Stimulated activated naive CD8-positive, alpha-beta T cell treated with anti-CD3 and anti-CD28 coated beads, Interleukin-15, Interleukin-2, amounts not matched to agents 100 U/mL and 50 U/mL, for 24 hours (primary cell): ENCODE results near the gene ADPRHL1.
"Not testable (repeated sequence)": the region's sequence is repeated elsewhere in the genome, so short reads cannot be mapped to it uniquely, and the experiment has no call there.

ENCODE experiments used
- ATAC-seq: fragments of 150-1000 bp; cut with Tn5 transposase; one replicate; pipeline ENCODE4 v1.10.0; 2021
- DNase-seq: peaks from one replicate; pipeline ENCODE4 v3.0.0; 2021

Gene ADPRHL1

DNA sequence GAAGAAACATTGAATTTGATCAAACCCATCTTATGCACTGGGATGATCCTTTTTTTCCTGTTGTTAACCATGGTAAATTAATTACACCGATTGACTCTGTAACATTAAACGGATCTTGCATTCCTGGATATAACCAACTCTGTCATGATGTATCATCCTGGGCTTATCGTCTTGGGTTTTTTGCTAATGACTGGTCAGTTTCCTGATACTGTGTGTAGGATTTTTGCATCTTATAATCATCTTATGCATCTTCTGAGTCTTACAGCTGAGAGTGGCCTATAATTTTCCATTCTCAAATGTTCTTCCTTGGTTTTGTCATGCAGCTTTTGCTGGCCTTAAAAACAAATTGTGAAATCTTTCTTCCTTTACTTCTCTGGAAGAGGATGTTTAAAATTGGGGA, 24.4 kb upstream of the ADPRHL1 start:
- DNase-seq (no peak), ATAC-seq (no peak)

DNA sequence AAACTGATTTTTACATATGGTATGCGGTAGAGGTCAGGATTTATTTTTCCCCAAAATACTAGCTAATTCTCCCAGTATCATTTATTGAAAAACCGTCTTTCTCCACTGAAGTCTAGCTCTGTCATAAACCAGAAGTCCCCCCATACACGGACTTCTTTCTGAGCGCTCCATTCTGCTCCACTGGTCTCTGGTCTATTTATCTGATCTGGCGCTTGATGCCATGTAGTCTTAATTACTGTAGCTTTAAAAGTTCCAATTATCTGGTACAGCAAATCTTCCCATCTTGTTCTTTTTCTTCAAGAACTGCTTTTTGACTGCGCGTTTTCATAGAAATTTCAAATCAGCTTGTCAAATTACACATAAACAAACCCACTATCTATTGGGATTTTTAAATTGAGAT, 23.5 kb upstream of the ADPRHL1 start:
- no peak for DNase-seq
- no peak for ATAC-seq

DNA sequence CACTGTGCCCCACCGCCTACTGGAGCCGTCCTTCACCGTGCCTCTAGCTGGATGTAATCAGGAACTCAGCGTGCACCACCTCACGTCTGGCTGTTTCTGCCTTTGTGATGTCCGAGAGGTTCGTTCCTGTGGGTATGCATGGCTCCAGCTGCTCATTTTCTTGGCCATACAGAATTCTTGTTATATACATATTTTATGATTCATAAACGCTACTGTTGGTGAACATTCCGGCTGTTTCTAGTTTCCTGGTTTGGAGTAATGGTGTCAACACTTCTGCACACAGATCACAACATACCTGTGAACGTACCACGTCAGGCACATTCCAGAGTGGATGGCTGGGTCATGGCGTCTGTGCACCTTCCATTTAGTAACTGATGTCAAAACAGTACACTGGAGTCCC, 22.6 kb upstream of the ADPRHL1 start:
- DNase-seq (no peak), ATAC-seq (no peak)

DNA sequence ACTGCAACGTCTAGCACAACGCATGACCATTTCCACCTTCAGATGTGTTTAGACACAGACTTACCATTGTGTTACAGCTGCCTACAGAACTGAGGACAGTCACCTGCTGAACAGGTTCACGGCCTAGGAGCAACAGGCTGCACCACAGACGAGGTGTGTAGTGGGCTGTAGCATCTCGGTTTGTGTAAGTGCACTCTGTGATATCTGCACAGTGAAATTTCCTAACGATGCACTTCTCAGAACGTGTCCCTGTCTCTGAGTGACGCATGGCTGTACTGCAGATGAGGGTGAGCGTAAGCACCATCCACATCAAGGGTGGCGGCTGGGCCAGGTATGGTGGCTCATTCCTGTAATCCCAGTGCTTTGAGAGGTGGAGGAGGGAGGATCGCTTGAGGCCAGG, 22.0 kb upstream of the ADPRHL1 start:
- ATAC-seq (no peak), DNase-seq (no peak)

DNA sequence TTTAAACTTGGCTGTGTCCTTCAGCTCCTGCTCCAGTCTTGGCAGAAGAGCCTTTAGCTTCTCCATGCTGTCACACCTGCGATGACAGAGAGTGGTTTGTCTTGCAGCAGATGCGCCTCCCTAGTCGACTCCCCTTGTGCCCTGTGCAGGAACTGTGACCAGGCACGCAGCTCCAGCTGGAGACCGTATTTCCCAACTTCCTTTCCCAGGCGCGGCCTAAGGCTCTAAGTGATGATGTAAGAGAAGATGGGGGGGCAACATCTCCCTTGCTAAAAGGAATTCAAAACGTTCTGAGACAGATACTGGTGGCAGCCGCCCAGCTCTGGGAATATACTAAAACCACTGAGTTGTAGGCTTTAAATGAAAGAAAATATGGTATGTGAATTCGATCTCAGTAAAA, 20.9 kb upstream of the ADPRHL1 start:
- ATAC-seq (no peak), DNase-seq (no peak)

DNA sequence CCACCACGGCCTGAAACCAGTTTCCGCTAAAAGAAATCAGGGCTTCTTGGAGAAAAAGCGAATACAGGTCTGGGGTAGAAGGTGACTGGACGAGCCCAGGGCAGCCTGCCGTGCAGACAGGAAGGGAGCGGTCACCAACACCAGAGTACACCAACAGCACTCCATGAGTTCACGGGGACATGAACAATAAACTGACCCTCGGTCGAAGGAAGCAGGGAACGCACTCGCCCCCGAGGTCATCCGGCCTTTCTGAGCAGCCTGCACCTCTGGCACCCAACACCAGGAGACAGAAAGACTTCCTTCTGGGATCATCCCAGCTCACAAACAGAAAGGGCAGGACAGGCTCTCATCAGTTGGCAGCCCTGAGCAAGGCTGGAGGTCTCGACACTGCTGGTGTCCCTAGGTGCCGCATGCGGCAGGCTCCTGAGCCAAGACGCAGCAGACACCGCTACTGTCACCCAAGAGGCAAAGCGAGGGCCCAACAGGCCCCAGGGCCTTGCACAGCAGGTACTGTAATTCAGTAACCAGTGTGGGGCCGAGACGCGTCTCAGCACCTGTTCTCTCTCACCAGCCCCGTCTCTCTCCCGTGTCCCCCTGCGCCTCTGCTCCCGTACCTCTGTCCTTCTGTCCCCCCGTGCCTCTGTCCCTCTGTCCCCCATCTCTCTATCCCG, 19.2 kb upstream of the ADPRHL1 start:
- DNase-seq (no peak), ATAC-seq (no peak)

DNA sequence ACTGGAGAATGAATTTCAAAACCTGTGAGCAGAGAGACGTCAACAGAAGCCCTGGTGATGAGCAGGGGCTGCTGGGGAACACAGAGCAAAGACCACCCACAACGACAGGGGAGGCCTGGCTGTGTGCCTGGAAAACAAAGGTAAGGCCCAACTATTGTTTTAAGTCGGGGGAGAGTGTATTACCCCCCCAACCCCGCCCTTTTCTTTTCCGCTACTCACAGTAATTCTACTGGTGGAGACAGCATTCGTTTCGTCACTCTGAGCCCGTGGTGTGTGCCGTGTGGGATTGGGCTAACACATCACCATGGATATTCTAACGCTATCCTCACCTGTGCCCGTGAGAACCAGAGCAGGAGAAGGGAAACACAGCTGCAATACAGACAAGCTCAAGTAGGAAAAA, 18.6 kb upstream of the ADPRHL1 start:
- ATAC-seq, result no peak

DNA sequence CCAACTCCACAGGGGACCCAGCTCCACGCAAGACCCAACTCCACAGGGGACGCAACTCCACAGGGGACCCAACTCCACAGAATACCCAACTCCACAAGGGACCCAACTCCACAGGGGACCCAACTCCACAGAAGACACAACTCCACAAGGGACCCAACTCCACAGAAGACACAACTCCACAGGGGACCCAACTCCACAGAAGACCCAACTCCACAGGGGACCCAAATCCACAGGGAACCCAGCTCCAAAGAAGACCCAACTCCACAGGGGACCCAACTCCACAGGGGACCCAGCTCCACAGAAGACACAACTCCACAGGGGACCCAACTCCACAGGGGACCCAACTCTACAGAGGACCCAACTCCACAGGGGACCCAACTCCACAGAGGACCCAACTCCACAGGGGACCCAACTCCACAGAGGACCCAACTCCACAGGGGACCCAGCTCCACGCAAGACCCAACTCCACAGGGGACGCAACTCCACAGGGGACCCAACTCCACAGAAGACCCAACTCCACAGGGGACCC, 17.4 kb upstream of the ADPRHL1 start:
- not testable (repeated sequence) for DNase-seq, ATAC-seq

More for the DNA sequence above, 18.6 kb upstream of the ADPRHL1 start:
- no peak for DNase-seq

DNA sequence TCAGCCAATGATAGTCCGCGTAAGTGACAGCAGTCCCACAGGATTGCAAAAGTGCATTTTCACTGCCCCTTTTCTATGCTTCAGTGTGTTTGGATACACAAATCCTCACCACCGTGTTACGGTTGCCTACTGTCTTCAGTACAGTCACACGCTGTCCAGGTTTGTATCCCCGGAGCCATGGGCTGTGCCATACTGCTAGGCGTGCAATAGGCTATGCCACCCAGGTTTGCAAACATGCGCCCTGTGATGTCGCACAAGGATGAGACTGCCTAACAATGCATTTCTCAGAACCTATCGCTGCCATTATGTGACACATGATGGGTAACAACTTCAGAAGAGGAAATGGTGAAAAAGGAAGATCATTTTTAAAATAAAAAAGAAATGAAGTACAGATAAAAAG, 16.8 kb upstream of the ADPRHL1 start:
- ATAC-seq (no peak), DNase-seq (no peak)

DNA sequence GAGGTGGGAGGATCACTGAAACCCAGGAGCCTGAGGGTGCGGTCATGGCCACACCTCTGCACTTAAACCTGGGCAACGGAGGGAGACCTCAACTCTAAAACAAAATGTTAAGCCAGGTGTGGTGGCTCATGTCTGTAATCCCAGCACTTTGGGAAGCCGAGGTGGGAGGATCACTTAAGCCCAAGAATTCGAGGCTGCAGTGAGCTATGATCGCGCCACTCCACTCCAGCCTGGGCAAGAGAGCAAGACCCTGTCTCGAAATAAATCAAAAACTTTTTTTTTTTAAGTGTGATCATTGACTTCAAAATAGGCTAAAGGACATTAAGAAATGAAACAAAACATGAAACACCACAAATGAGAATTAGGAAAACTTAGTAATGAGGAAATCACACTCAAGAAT, 16.3 kb upstream of the ADPRHL1 start:
- no peak for DNase-seq
- ATAC-seq, result no peak

DNA sequence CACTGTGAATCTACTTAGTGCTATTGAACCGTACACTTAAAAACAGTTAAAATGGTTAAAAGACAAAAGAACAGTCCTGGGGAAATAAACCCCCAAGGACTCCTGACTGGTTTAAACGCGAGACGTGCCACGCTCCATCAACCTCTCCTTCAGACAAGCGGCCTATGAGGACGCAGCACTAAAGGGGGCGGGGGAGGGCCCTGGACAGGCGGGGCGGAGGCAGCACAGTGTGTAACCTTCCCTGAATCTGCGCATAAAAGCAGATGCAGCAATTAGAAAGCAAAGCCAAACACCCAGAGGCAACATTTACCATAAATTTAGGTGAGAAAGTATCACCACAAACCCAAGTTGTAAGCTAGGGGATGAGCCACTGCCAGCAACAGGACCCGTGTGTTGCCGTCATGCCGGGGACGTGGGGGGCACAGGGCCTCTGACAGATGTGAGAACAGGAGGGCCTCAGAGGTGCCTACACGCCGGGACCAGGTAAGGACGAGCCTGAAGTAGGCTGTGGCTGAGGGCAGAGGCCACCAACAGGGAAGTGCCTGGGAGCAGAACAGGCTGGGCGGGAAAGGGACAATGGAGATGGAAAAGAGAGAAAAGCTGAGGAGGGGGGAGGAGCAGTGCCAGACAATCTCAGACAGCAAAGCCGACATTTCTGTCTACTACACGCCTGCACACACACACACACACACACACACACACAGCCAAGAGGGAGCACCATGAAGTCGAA, 15.3 kb upstream of the ADPRHL1 start:
- DNase-seq (no peak), ATAC-seq (no peak)

DNA sequence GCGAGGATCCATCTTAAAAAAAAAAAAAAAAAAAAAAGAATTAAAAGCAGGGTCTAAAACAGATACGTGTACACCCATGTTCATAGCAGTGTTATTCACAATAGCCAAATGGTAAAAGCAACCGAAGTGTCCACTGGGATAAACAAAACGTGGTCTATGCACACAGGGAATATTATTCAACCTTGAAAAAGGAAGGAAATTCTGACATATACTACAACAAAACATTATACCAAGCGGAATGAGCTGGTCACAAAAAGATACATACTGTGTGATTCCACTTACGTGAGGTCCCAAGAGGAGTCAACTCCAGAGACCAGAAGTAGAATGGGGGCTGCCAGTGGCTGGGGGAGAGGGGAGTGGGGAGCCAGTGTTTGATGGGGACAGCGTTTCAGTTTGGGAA, 14.7 kb upstream of the ADPRHL1 start:
- ATAC-seq (no peak), DNase-seq (no peak)

DNA sequence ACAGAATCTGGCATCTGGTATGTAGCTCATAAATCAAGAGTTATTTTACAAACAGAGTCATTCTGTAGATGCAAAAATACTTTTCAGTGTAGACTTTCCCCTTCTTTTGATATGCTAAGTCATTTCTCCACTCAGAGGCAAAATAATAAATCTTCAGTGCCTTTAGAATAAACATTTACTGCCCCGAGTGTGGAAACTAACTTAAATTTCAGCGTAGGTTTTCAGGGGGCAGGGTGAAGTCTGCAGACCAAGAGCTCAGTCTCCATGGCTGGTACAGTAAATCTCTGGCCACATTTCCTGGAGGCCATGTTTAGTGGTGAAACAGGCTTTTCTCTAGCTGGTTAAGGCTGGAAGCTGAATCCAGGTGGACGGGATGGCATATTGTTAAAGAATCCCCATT, 13.1 kb upstream of the ADPRHL1 start:
- ATAC-seq, result no peak
- no peak for DNase-seq

DNA sequence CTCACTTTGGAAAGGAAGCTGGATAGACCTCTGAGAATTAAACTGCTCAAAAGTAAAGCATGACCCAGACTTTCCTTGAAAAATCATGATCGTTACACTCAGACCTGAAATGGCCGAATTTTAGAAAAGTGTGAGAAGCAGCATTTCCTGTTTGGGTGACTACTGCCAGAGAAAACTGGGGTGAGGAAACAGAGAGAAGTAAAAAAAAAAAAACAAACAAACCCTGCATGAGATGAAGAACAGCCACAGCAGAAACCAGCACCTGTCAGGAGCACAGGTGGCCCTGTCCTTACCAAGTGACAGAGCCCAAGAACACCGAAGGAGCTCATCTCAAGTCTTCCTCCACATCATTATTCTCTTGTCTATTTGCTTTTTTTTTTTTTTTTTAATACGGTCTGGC, 12.0 kb upstream of the ADPRHL1 start:
- ATAC-seq (no peak), DNase-seq (no peak)

DNA sequence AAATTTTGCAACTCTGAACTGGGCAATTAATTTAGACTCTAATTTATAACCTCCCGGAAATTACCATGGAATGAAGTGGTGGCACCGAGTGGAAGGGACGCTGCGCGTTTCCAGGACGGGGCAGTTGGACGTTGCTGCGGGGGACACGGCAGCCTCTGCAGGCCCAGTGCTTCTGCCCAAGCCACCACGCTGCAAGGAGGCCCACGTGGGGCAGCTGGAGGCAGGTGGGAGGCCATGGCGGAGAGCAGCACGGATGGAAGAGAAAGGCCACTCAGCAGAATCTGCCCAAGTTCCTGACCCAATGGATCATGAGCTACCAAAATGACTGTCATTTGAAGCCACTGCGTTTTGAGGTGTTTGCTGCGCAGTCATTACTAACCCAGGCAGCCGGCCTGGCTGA, 11.2 kb upstream of the ADPRHL1 start:
- no peak for DNase-seq
- ATAC-seq, result no peak

DNA sequence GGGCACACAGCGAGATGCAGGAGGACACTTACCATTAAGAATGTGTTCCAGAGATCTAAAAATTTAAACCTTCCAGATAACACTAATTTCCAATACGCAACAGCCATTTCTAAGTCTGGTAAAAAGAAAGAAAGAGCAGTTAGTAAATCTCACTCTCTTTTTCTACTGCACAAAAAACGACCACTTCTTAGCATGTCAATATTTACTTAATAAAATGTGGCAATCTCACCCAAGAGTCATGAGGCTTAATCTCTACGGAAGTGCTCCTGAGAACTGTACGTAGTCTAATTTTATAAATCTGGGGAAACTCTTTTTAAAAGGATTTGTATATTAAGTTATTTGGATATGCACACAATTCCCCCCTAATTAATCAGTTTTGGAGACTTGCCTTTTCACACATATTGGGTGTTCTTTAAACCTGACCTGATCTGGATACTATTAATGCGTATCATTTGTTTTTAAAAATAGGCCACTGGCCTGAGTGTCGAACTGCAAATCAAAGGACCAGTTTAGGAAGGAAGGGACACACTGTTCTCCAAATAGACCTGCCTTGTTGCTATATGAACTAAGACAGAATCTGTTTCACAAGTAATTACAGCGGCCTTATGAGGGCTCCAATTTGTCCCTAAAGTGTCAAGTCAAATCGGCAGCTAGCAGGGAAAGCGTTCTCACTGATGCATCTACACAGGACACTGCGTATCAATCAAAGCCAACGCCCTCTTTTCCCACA, 7.9 kb upstream of the ADPRHL1 start:
- no peak for DNase-seq
- ATAC-seq, result no peak

DNA sequence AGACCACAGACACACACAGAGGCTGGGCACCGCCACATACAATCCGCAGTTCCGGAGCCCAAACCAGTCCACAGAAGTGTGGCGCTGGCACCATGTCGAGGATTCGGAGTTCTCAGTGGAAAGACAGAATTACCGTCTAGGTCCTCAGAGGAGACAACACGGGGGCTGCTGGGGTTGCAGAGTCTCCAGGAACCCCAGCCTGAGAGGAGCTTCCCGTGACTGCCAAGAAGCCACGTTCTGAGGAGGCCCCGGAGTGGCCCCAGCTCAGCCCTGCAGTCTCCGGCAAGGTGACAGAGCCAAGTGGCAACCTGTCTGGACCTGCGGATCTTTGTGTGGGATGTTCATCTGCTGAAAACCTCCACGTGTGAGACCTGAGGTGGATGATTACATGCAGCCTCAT, 7.3 kb upstream of the ADPRHL1 start:
- no peak for ATAC-seq
- DNase-seq, result no peak

DNA sequence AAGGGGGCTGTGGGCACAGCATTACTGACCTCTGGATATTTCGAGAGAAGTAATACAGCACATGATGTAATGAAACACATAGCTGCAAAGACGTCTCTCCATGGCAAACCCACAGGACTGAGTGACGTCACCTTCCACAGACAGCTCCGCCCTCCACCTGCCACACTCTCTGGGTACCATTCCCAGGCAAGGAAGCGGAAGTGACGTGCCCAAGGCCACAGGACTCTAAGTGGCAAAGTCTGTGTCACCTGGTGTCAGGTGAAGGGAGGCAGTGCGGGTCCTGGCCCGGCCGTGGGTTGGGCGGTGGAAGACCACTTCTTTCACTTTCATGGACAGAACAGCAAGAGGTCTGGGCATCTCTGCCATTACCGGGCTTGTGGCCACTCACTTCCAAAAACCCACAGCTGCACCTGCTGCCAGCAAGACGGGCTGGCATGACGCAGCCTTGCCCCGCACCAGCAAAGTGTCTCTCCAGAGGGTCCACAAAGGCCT, 6.8 kb upstream of the ADPRHL1 start:
- ATAC-seq (no peak), DNase-seq (no peak)

DNA sequence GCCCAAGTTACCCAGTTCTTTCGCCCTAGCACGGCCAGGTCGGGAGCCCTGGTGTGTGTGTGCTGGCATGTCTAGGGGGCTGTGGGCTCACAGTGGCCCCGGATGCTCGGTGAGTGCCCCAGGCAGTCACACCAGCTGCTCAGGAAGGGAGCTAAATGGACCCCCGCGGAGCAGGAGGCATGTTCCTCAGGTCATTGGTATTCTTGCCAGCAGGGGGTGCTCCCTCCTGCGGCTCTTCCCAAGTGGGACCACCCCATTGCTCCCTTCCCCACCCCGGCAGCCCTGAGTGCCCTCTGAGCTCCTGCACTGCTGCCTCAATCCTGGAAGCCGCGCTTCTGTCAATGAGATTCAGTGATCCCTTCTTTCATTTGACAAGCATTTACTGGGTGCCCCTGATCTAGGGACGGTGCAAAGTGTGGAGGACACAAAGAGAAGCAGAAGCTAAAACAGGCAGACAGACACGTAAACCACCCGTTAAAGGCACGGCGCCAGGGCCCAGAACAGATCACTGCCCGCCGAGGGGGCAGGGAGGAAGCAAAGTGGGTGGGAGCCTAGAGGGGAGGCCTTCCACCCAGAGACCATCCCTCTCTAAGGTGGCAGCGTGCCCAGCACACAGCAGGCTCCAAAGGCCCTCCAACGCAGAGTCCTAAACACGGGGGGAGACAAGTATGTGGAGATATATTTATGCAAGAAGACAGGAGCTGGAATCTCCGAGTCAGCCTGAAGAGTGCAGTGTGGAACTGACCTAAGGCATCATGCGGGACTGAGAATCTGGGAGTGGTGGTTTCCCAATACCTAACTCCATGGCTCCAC, 5.2 kb upstream of the ADPRHL1 start:
- DNase-seq, result peak; percentile 21
- ATAC-seq, result no peak

DNA sequence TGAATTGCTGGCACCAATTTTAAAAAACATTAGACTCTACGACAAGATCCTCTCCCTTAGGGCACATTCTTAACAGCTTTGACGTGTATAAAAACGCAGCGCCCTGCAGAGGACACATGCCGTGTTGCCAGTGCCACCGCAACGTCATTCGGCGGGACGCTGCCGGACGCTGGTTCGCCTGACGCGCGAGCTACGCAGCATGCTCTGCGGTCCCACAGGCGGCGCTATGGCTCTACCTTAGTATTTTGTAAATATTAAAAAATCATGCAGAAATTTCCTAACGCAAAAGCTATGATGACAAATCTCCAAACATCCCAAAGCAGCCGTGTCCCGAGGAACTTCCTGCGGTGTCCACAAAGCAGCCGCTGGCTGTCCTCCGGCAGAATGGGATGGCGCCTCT, 4.2 kb upstream of the ADPRHL1 start:
- ATAC-seq, result no peak
- no peak for DNase-seq

DNA sequence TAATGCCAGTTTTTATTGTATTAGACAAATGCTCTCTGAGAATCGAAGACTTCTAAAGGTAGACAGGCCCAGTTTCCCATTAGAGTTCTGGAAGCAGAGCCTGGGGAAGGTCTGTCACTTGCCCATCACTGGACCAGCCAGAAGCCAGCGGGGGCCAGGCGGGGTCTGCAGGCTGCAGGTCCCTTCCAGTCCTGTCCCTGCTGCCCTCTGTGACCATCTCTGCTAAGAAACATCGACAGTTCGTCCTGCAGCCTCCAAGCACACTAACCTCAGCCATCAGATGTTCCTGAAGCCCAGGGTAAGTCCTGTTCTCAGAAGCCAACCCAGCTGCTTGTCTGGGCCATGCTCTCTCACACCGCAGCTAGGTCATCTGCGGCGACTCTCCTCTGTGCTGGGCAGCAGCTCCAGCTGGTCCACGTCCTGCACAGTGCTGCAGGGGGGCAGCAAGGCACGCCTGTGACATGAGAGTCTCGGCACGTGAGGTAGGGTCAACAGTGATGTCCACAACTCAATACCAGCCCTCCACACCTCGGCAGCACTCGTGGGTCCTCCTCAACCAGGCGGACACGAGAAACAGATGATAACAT, 2.9 kb upstream of the ADPRHL1 start:
- ATAC-seq (no peak), DNase-seq (no peak)

DNA sequence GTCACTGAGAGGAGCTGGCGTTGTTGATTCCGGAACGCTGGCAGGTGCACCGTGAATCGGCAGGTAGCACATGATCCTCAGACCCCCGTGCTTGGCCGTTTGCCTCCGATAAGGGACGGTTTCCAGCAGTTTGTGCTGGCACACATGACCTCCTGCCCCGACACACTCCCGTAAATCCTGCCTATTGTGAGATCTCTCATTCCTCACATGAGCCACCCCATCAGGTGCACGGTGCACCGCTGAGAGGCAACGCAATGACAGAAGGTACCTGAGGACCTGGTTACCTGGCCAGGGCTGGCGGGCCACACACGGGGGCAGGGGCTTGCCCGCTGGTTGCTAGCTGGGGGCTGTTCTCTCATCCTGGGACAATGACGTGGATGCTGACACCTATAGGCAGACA, 2.1 kb upstream of the ADPRHL1 start:
- DNase-seq, result no peak
- ATAC-seq, result no peak
